Adrenal gland (tissue), 12 donors: ENCODE measurements around the gene TXNDC2. TPM values are rescaled to one million over a fixed set of nuclear protein-coding genes. Genes with fewer than 3 reads are reported as not detected.

Experiments
- DNase-seq, 7 donors: peaks; one replicate each; pipeline ENCODE4 v3.0.0-alpha.2; 2019 to 2020
- H3K27ac ChIP-seq, 5 donors: fragments of 200-600 bp; sonication (generic) in 4 of 5; 1 replicate in 3 of 5; 2 replicates in 2 of 5; pipeline versions ENCODE4 v1.5.1 to v1.8.0; 2016 to 2020; ENCODE audit warnings: mild to moderate bottlenecking in 1 of 5
- H3K27me3 ChIP-seq: fragments of 200-600 bp; 2 replicates; pipeline ENCODE4 v1.8.0; 2021
- H3K36me3 ChIP-seq, 2 donors: fragments of 200-600 bp; replicated peaks in 1 of 2; 1 replicate in 1 of 2; 2 replicates in 1 of 2; pipeline versions ENCODE4 v1.5.1 to v1.8.0; 2018 to 2022
- H3K4me1 ChIP-seq, 2 donors: fragments of 200-600 bp; replicated peaks in 1 of 2; 1 replicate in 1 of 2; 2 replicates in 1 of 2; pipeline versions ENCODE4 v1.5.1 to v1.8.0; 2018 to 2021
- H3K4me3 ChIP-seq, 4 donors: fragments of 200-600 bp; sonication (generic) in 3 of 4; one replicate each; pipeline ENCODE4 v1.5.1; 2016 to 2018
- H3K9me3 ChIP-seq, 3 donors: fragments of 200-600 bp; sonication (generic) in 1 of 3; replicated peaks in 1 of 3; 1 replicate in 2 of 3; 2 replicates in 1 of 3; pipeline versions ENCODE4 v1.5.1 to v1.8.0; 2016 to 2021
- CTCF ChIP-seq, 6 experiments: fragments of 450-650 bp in 4 of 6; fragments of 200-600 bp in 2 of 6; sonication (generic) in 1 of 6; IDR thresholded peaks; 1 replicate in 5 of 6; 2 replicates in 1 of 6; pipeline versions ENCODE4 v1.5.1 to v1.8.0; 2016 to 2021; ENCODE audit warnings: antibody characterized with exemption in 6 of 6, mild to moderate bottlenecking in 2 of 6, moderate library complexity in 1 of 6
- POLR2A ChIP-seq, 2 donors: fragments of 450-650 bp; IDR thresholded peaks; one replicate each; pipeline ENCODE4 v1.6.1; 2017; ENCODE audit warnings: antibody characterized with exemption in 2 of 2, mild to moderate bottlenecking in 2 of 2, moderate library complexity in 1 of 2
- WGBS, 4 donors: extraction: QIAGEN DNeasy Blood & Tissue Kit in 2 of 4; methylation state at CpG; one replicate each; pipeline versions ENCODE4 v1.1.5 to v1.1.7; 2013 to 2017; 5-methylcytosine and 5-hydroxymethylcytosine counted together
- intact Hi-C, 2 donors: fragments of 100-400 bp; cut with DNase I; formaldehyde crosslinking; loops; one replicate each; pipeline versions ENCODE4 v1.14.1 to v1.15.0; 2022 to 2023
- polyA plus RNA-seq, 3 donors: library from polyadenylated mRNA; stranded (reverse); fragments of 200-250 nt in 2 of 3; fragments of 350-450 nt in 1 of 3; fragmentation: Illumina TruSeq in 1 of 3; extraction: RNeasy Lipid Tissue Mini Kit (QIAGEN cat#74804) in 1 of 3; gene quantifications; one replicate each; pipeline ENCODE4 v1.2.3, GENCODE V29; 2013 to 2014
- total RNA-seq, 9 donors: library from RNA; depleted of rRNA in 4 of 9; stranded (reverse); fragments of >200 nt in 4 of 9; fragments of 120-200 nt in 1 of 9; fragmentation: NEBNext Ultra II Directional in 1 of 9; extraction: Animal tissue kit (Norgen Biotek cat#: 25700) in 1 of 9; gene quantifications; one replicate each; pipeline versions ENCODE4 v1.1.0 to v1.2.4, GENCODE V29; 2013 to 2023
- donor health status: healthy with polysubstance abuse.
- donor health status: Bipolar disorder and iron deficiency.
- donor health status: DM: yes; HTN: yes; CAD: no.
- donor health status: DM: no; HTN: no; CAD: no.
- donor health status: DM: no; HTN: no; CAD: no.
- donor health status: DM: yes; HTN: yes; CAD: no.

Gene TXNDC2
- total and polyA plus RNA-seq, 12 donors, result 0.08 to 0.43 (median 0.22) TPM; not detected in 5

DNA sequence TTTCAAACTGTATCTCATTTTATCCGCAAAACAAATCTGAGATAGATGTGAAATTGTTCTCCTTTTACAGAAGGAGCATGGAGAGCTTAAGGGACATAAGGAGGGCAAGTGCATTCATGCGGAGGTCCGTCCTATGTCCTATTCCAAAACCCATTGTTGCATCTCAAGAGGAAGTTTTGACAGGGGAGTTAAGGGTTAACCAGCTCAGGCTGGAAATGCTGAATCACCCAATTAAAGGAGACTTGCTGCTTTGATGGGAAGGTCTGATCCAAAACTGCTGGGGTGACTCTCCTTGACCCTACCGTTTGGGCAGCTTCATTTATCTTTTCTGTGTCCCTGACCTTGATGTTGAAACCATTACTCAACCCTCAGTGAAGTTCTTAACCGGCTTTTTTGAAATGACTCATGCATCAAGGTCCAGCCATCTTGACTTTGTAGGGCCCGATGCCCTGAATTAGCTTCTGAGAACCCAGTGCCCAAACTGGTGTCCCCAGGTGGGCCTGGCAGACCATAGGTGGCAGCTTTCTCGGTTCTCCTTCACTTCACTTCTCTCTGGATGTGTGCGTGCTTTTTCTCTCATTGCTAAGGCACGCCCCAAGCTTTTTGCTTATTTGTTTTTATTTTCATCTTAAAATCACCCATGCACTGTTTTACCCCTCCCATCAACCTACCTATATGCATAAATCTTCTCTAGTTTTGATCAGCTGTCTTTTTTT is 15.9 kb upstream of the TXNDC2 start:
- peak; percentile 72 to 92 (median 84) for DNase-seq
- no peaks in the 10 kb centered on the region for H3K9me3 ChIP-seq
- peak overlapping the region; percentile 67 to 87 (median 74) for H3K27ac ChIP-seq
- no peaks in the 10 kb centered on the region for H3K36me3 ChIP-seq
- no peaks in the 10 kb centered on the region for H3K27me3 ChIP-seq
- intact Hi-C loops, result loop anchor here in 1 of 2 donors (10.0 kb wide), 2 partner anchors 55 to 65 kb away; no protein-coding TSS in a partner anchor
- H3K4me1 ChIP-seq, result peaks cover 26 to 34% of the 10 kb centered on the region in 2 donors
- TF ChIP-seq POLR2A (IDR thresholded peaks at IDR 0.05) (no peak), CTCF (IDR thresholded peaks at IDR 0.05) (no peak)
- H3K4me3 ChIP-seq, result no peak overlapping the region
- 23 to 43% (median 38%) methylated on average over 9 of the region's 9 CpGs for WGBS, 4 donors

GRCh38 chr18:9870431-9871008 is 15.3 kb upstream of the TXNDC2 start:
- Histone ChIP-seq H3K9me3 (no peaks in the 10 kb centered on the region), H3K27ac (peak overlapping the region; percentile 67 to 87 (median 74)), H3K4me1 (peaks cover 26 to 34% of the 10 kb centered on the region in 2 donors), H3K36me3 (no peaks in the 10 kb centered on the region), H3K27me3 (no peaks in the 10 kb centered on the region), H3K4me3 (no peak overlapping the region)
- intact Hi-C loops, result loop anchor here in 1 of 2 donors (10.0 kb wide), 2 partner anchors 54 to 66 kb away; no protein-coding TSS in a partner anchor
- TF ChIP-seq CTCF (IDR thresholded peaks at IDR 0.05) (no peak), POLR2A (IDR thresholded peaks at IDR 0.05) (no peak)
- 56 to 72% (median 63%) methylated on average over 4 of the region's 4 CpGs for WGBS, 4 donors
- DNase-seq, result no peak

DNA sequence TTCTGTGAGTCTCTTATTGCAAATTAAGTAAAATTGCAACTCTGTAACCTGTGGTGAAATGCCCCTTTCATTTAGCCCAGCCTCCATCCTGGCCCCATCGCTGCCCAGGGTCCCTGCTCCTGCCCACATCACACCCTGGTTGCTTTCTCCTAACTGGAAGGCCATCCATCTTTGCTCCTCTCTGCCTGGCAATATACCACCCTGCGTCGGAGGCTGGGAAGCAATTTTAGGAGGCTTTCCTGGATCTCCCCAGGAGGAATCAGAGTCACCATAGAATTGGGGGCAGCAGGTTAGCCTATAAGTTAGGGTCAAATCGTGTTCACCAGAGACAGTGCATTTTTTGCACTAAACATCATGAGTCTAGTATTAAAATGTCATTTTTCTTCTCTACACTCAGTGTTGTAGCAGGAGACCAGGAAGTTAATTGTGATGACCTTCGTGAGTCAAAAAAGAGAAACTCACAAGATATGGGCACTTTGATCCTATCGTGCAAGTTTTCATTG is 14.5 kb upstream of the TXNDC2 start:
- no peaks in the 10 kb centered on the region for H3K9me3 ChIP-seq
- intact Hi-C loops, result loop anchor here in 1 of 2 donors (10.0 kb wide), 2 partner anchors 54 to 66 kb away; no protein-coding TSS in a partner anchor
- 41 to 48% (median 45%) methylated on average over 6 of the region's 6 CpGs for WGBS, 4 donors
- H3K27me3 ChIP-seq, result no peaks in the 10 kb centered on the region
- peaks cover 29 to 39% of the 10 kb centered on the region in 2 donors for H3K4me1 ChIP-seq
- no peak overlapping the region for H3K4me3 ChIP-seq
- no peak for DNase-seq
- no peak for TF ChIP-seq CTCF (IDR thresholded peaks at IDR 0.05)
- TF ChIP-seq POLR2A (IDR thresholded peaks at IDR 0.05), result peak in 1 of 2 donors; percentile 29
- no peaks in the 10 kb centered on the region for H3K36me3 ChIP-seq
- H3K27ac ChIP-seq, result peak overlapping the region; percentile 28 to 87 (median 71)

DNA sequence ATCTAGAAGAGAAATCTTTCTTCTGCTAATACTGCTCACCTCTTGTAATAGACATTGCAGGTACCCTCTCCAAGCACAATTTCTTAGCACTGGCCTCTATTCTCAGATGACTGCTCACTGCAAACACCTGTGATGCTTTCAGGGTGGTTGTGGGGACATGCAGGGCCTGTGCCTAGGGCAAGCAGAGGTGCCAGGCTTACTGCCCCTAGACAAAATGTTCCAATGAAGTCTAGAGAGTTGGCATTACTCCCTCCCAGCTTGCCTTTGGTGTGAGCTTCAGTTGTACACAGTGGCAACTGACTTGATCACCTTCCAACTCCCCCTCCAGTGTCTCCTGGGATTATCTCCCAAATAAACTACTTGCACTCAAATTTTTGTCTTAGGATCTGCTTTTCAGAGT is 12.9 kb upstream of the TXNDC2 start:
- DNase-seq, result no peak
- no peak for TF ChIP-seq CTCF (IDR thresholded peaks at IDR 0.05)
- TF ChIP-seq POLR2A (IDR thresholded peaks at IDR 0.05), result no peak
- no peaks in the 10 kb centered on the region for H3K36me3 ChIP-seq
- H3K4me1 ChIP-seq, result peaks cover 35 to 51% of the 10 kb centered on the region in 2 donors
- intact Hi-C loops, result loop anchor here in 1 of 2 donors (10.0 kb wide), 2 partner anchors 52 to 68 kb away; no protein-coding TSS in a partner anchor
- H3K4me3 ChIP-seq, result no peak overlapping the region
- peak overlapping the region in 1 of 5 donors; percentile 3 for H3K27ac ChIP-seq
- H3K27me3 ChIP-seq, result no peaks in the 10 kb centered on the region
- no peaks in the 10 kb centered on the region for H3K9me3 ChIP-seq
